Astrocyte of the spinal cord (primary cell): ENCODE results near the gene CASQ1.

Experiments
- DNase-seq: peaks from one replicate; pipeline ENCODE4 v3.0.0; 2011; ENCODE audit warnings: low read depth, low spot score
- H3K4me3 ChIP-seq: 2 replicates; pipeline ENCODE4 v1.5.1; 2011; ENCODE audit warnings: low read depth, mild to moderate bottlenecking, low read length, moderate library complexity
- in situ Hi-C: cut with HindIII; loops from 2 replicates; pipeline ENCODE4 v1.10.0; 2017; ENCODE audit warnings: low sequenced_read_pairs
- TF ChIP-seq, protein P1 (sequence below): IDR thresholded peaks from 2 replicates; pipeline ENCODE4 v1.5.1; 2012; ENCODE audit warnings: low read depth, mild to moderate bottlenecking, low read length, inconsistent platforms

The CASQ1 gene

DNA sequence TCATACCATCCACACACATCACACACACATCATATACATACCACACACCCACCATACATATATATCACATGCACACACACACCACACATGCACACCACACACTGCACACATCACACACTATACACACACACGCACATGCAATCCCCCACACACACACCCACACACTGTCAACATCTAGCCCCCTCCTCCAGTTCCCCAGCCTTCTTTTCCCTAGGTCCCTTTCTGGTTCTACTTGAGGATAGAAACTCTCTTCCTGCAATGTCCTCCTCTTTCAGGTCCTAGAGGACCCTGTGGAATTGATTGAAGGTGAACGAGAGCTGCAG, 4.3 kb downstream of the CASQ1 start:
- no peak for DNase-seq
- in situ Hi-C loops = no loop called here

GRCh38 chr1:160196143-160196542, 5.8 kb downstream of the CASQ1 start:
- H3K4me3 ChIP-seq = no peak overlapping the region
- no peak for DNase-seq
- in situ Hi-C loops = no loop called here
- TF ChIP-seq, protein P1, sequence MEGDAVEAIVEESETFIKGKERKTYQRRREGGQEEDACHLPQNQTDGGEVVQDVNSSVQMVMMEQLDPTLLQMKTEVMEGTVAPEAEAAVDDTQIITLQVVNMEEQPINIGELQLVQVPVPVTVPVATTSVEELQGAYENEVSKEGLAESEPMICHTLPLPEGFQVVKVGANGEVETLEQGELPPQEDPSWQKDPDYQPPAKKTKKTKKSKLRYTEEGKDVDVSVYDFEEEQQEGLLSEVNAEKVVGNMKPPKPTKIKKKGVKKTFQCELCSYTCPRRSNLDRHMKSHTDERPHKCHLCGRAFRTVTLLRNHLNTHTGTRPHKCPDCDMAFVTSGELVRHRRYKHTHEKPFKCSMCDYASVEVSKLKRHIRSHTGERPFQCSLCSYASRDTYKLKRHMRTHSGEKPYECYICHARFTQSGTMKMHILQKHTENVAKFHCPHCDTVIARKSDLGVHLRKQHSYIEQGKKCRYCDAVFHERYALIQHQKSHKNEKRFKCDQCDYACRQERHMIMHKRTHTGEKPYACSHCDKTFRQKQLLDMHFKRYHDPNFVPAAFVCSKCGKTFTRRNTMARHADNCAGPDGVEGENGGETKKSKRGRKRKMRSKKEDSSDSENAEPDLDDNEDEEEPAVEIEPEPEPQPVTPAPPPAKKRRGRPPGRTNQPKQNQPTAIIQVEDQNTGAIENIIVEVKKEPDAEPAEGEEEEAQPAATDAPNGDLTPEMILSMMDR = no peak

More for the DNA sequence above, 4.3 kb downstream of the CASQ1 start:
- no peak overlapping the region for H3K4me3 ChIP-seq
- TF ChIP-seq, protein P1 = no peak

- TF ChIP-seq, protein P1 = no peak
- no peak for DNase-seq
- in situ Hi-C loops = no loop called here
- H3K4me3 ChIP-seq = no peak overlapping the region
Observed at GRCh38 chr1:160197231-160197630, 6.9 kb downstream of the CASQ1 start.

- DNase-seq = no peak
- TF ChIP-seq, protein P1 = no peak
- H3K4me3 ChIP-seq = no peak overlapping the region
- in situ Hi-C loops = no loop called here
Observed at GRCh38 chr1:160200786-160201185, 10.4 kb downstream of the CASQ1 start.

DNA sequence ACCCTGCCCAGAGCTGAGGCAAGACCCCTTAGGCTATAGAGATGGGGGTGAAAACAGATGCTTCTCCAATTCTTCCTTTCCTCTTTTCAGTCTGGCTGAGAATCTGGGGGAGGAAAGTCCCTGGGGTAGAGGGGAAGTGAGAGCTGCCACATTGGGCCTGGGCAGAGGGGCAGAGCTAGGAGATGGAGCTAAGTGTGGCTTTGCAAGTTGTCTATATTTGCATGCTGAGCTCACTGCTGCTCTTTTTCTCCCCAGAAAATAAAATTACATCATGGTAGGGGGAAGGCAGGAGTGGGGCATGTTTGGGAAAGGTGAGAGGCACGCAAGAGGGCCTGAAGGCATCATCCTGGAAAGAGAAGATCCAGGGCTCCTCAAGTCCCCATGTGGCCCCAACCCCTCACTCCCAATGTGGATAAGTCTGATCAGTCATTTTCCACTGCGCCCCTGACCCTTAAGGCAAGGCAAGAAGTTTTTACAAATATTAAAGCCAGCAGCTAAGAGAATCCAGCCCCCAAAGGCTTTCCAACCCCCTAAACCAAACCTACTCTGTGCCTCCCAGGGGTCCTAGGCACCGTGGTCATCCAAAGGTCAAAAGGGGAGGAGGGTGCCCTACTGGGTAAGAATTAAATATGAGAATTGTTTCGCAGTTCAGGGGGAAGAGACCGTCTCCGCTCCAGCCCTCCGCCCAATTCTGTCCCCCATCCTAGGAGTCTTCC, 14.3 kb downstream of the CASQ1 start:
- DNase-seq = no peak
- peak overlapping the region; percentile 33 for H3K4me3 ChIP-seq
- in situ Hi-C loops = no loop called here
- TF ChIP-seq, protein P1 = no peak

GRCh38 chr1:160205242-160206035, 15.1 kb downstream of the CASQ1 start, which contains the start of gene PEA15:
Gene PEA15 (plus strand): TSS chr1:160205384. CDS start chr1:160211545, 6,161 bp downstream.
- in situ Hi-C loops = no loop called here

More at GRCh38 chr1:160205242-160206035, 15.1 kb downstream of the CASQ1 start, which contains the start of gene PEA15:
- DNase-seq = peak; percentile 67
- TF ChIP-seq, protein P1 = no peak
- H3K4me3 ChIP-seq = peak within 1 kb of the TSS; percentile 96
